ENCODE data around the gene MIS18BP1. TPM values are rescaled to one million over a fixed set of nuclear protein-coding genes. Genes with fewer than 3 reads are reported as not detected.
"Not testable (repeated sequence)": the region's sequence is repeated elsewhere in the genome, so short reads cannot be mapped to it uniquely, and the experiment has no call there.

The MIS18BP1 gene
- total RNA-seq, 1 donor: 31.0 TPM

DNA sequence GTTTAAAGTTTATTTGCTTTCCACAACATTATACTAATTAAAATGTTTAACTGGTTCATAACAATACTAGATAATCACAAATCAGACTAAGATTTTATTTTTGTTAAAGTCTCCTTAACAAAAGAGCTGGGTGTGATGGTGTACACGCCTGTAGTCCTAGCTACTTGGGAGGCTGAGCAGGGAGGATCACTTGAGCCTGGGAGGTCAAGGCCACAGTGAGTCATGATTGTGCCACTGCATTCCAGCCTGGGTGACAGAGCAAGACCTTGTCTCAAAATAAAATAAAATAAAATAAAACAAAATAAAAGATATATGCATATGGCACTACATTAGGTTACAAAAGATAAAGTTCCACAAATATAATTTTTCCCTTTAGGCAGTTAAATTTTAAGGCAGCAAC, 5.6 kb downstream of the MIS18BP1 start:
- no peak for DNase-seq (ENCODE audit: low read depth in 2 of 3, low spot score in 2 of 3)

DNA sequence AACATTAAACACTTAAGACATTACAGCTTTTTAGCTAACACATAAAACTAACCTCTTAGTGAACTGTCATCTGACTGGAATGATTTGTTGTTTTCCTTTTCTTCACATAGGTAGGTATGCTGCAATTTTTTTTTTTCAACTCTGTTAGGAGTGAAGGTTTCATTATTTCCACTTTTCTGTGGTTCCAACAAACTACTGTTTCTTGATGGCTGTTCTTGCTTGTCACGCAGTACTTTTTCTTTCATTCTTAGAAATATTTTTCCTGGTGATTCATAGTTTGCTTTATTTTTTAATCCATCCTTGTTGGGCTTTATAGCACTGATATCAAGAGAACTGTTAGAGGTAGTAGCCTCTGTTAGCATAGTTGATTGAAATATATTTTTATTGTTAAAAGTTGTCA, 6.3 kb downstream of the MIS18BP1 start:
- peak in 1 of 3 donors; percentile 42 for DNase-seq (ENCODE audit: low read depth in 2 of 3, low spot score in 2 of 3)

DNA sequence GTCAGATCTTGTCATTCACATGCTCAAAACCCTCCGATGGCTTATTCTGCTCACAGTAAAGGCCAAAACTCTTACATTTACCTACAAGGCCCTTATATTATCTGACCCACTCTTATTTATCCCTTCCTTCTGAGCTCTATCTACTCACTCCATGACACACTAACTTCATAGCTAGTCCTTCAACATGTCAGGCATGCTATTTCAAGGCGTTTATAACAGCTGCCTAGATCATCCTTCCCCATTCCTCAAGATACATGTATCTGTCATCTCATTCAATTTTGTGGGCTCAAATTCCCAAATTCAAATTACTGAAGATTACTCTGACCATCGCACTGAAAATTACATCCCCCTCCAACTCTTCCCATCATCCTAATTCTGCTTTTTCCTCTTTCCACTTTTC, 6.9 kb downstream of the MIS18BP1 start:
- DNase-seq (ENCODE audit: low read depth in 2 of 3, low spot score in 2 of 3): no peak

DNA sequence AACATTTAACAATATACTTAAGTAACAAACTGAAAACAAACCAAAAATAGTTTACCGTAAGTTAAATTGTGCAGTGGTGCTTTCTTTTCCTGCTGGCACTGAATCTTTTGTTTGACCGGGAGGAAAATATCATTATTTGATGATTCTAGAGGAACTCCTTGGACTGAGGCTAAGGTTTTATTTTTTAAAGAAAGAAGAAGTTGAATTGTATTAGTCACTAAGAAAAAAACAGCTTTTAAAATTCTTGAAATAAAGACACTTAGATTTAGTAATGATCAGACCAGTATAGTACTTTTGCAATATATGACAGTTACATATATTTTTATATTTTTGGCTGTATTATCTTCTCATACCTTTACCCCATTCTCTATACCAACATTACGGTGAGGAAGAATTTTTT, 10.3 kb downstream of the MIS18BP1 start:
- DNase-seq (ENCODE audit: low read depth in 2 of 3, low spot score in 2 of 3): peak in 1 of 3 donors; percentile 5

DNA sequence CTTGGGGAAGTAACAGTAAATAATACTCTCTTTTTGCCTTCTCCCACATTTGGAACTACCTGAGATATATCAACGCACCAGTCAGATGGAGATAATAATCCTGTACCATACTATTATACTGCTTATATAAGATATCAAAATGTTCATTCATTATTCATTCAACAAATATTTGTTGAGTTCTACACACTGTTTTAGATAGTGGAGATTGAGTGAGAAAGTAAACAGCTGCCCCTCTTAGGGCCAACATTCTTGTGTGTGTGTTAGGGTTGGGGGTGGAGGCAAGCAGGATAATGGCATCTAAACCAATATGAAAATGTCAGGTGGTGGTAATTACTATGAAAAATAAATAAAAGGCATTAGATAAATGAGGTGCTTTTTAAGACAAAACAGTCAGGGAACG, 14.0 kb downstream of the MIS18BP1 start:
- DNase-seq (ENCODE audit: low read depth in 2 of 3, low spot score in 2 of 3): no peak

DNA sequence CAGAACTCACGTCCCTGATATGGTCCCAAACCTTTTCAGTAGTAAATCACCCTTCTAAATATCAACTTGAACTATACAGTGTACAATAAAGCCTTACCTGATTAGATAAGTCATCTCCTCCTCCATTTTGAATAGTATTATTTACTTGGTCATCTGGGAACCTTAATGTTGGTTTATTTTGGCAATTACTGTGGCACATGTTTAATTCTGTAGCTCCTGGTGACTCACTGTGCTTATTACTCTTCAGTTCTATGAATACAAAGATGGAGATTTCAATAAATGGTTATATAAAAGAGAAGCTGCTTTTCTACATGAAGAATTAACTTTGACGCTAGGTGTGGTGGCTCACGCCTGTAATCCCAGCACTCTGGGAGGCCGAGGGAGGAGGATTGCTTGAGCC, 25.4 kb downstream of the MIS18BP1 start:
- no peak for DNase-seq (ENCODE audit: low read depth in 2 of 3, low spot score in 2 of 3)

DNA sequence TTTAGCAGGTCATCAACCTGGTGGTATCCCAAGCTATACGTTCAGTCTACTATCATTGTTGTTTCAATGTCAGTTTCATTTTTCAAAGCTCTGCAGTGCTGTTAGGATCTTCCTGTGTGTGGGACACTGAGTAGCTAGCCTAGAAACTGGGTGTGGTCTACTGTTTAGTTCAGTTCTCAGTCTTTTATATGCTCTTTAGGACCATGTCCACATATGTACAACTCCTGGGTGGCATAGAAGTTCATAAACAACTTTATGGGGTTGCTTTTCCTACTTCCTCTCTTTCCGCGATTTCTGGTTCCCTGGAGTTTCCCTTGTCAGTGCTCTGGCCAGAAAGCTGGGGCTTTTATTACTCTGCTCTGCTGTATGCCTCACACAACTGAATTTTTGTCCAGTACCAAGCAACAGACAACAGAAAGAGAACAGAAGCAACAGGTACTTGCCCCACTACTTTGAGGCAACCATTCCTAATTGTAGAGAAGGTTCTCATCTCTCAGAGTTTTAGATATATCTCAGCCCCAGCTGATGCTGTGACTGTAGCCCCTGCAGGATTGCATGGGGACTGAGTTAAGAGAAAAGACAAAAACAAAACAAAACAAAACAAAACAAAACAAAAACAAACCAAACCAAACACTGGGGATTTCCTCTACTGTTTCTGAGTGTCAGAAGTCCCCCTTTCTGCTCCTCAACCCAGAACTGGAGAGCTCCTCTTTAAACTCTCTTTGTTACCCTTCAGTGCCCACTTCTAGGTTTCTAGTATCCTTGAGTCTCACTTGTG, 30.3 kb downstream of the MIS18BP1 start:
- DNase-seq (ENCODE audit: low read depth in 2 of 3, low spot score in 2 of 3): no peak

DNA sequence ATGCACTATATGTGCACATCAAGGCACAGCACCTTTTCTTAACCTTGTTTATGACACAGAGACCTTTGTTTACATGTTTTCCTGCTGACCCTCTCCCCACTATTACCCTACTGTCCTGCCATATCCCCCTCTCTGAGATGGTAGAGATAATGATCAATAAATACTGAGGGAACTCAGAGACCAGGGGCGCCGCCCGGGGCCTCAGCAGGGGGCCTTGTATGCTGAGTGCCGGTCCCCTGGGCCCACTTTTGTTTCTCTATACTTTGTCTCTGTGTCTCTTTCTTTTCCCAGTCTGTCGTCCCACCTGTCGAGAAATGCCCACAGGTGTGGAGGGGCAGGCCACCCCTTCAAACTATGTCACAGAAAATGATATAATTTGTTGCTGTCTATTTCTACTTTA, 38.7 kb downstream of the MIS18BP1 start:
- not testable (repeated sequence) for DNase-seq (ENCODE audit: low read depth in 2 of 3, low spot score in 2 of 3)

DNA sequence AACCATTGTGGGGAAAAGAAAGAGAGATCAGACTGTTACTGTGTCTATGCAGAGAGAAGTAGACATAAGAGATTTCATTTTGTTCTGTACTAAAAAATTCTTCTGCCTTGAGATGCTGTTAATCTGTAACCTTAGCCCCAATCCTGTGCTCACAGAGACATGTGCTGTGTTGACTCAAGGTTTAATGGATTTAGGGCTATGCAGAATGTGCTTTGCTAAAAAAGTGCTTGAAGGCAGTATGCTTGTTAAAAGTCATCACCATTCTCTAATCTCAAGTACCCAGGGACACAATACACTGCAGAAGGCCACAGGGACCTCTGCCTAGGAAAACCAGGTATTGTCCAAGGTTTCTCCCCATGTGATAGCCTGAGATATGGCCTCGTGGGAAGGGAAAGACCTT, 39.3 kb downstream of the MIS18BP1 start:
- DNase-seq (ENCODE audit: low read depth in 2 of 3, low spot score in 2 of 3): not testable (repeated sequence)

DNA sequence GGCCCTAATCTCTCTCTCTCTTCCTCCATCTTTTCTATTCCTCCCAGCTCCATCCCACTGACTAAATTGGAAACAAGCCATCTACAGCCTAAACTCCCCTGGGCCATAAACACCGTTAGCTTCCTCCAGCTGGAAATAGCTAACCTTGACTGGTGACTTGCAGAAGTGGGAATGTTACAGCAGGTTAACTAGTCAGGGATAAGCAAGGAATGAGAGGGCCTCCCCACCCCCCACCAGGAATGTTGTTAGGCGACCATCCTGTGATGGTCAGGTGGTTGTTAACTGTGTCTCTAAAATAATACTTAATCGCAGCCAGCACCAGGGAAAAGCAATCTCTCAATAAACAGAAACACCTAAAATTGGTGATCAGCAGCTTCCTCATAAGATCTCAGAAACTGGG, 40.8 kb downstream of the MIS18BP1 start:
- no peak for DNase-seq (ENCODE audit: low read depth in 2 of 3, low spot score in 2 of 3)

DNA sequence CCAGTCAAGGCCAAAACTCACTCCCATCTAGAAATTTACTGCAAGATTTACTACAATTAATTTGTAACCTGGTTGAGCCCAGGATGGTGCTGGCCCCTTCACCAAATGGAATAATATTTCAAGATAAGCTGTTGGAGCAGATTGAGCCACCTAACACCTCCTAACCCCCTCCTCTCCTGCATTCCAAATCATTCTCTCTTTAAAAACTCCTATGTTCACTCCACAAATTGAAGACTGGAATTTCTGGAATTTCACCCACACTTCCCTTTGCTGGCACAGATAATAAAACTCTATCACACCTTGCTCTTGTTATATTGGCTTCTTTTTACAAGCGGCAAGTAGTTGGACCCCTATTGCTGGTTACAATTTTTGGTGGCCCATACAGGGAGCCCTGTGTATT, 41.7 kb downstream of the MIS18BP1 start:
- no peak for DNase-seq (ENCODE audit: low read depth in 2 of 3, low spot score in 2 of 3)

DNA sequence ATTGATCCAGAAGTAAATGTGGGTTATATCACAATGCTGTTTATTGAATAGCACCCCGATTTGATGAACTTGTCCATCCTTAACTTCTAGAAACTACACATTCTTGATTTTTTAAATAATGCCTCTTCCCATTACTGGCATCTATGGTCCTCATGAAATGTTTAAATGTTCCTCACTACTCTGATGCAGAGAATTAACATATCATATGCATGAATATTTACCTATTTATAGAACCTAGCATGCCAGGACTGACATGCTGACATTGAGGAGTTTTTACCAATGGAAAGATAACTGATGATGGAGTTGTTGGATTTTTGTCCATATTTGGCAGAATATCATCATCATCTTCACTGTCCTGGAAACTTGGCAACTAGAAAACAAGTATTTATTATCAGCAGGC, 42.8 kb downstream of the MIS18BP1 start:
- DNase-seq (ENCODE audit: low read depth in 2 of 3, low spot score in 2 of 3): no peak

DNA sequence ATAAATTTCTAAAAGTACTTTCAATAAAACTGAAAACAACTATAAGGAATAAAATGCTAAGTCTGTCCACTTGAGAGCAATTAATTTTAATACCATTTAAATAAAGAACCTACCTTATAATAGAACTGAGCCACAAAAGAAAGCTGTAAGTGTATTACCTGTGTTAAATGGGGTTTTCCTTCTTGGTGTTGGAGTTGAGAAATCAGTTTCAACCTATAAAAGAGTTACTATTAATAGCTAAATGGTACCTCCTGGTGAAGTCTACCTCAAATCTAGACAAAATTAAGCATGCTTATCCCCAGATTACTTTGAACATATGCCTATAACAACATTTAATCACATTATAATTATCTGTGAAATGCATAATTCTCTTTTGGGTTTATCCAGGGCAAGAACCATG, 48.8 kb downstream of the MIS18BP1 start:
- no peak for DNase-seq (ENCODE audit: low read depth in 2 of 3, low spot score in 2 of 3)

DNA sequence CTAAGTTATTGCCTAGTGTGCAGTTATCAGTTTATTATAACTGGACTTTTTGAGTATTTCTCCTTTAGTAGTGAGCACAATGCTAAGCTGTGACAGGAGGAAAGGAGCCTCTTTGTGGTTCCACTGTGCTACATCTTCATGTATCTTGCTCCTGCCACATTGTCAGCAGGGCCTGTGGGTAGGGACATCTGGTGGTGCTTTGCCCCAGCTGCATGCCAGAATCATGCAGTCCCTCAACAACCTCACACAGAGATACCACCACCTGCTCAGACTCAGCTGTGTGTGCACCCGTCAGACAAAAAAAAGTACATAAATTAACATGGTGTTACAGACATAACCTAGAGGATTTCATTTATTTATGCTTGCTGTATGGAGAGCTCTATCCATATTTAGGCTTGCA, 51.1 kb downstream of the MIS18BP1 start:
- DNase-seq (ENCODE audit: low read depth in 2 of 3, low spot score in 2 of 3): peak in 2 of 3 donors; percentile 55 to 78

DNA sequence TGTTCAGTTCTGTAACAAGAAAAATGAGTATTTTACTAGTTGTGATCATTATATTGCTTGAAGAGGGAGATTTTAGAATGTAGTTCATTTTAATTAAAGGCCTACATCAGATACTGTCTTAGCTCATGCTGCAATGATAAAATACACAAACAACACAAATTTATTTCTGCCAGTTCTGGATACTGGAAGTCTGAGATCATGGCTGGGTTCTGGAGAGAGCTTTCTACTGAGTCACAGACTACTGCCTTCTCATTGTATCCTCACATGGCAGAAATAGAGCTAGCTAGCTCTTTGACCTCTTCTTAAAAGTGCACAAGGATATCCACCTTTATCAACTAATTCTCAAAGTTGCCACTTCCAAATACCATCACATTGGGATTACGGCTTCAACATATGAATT, 53.8 kb downstream of the MIS18BP1 start:
- DNase-seq (ENCODE audit: low read depth in 2 of 3, low spot score in 2 of 3): no peak

DNA sequence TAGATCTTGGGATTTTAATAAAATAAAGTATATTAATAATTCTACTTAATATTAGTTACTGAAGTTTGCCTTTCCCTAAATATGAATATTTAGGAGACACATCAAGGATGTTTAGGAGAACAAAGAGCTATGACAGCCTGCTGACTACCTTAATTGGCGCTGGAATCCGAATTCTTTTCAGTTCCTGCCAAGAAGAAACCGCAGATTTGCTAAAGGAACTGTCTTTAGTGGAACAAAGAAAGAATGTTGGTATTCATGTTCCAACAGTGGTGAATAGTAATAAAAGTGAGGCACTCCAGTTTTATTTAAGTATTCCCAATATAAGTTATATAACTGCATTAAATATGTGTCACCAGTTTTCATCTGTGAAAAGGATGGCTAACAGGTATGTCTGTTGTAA, 54.5 kb downstream of the MIS18BP1 start:
- DNase-seq (ENCODE audit: low read depth in 2 of 3, low spot score in 2 of 3): no peak

DNA sequence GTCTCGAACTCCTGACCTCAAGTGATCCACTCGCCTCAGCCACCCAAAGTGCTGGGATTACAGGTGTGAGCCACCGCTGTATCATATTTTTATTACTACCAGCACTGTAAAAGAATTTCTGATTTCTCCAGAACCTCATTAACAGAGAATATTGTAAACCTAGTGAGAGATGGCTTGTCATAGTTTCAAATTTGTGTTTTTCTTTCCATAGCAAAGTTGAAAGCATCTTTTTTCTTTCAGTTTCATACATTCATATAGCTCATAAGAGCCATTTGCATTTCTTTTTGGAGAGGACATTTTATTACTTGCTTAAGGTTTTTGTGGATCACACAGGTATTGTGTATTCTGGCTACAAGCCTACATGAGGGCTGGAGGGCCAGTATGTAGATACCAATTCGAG, 58.0 kb downstream of the MIS18BP1 start:
- no peak for DNase-seq (ENCODE audit: low read depth in 2 of 3, low spot score in 2 of 3)

DNA sequence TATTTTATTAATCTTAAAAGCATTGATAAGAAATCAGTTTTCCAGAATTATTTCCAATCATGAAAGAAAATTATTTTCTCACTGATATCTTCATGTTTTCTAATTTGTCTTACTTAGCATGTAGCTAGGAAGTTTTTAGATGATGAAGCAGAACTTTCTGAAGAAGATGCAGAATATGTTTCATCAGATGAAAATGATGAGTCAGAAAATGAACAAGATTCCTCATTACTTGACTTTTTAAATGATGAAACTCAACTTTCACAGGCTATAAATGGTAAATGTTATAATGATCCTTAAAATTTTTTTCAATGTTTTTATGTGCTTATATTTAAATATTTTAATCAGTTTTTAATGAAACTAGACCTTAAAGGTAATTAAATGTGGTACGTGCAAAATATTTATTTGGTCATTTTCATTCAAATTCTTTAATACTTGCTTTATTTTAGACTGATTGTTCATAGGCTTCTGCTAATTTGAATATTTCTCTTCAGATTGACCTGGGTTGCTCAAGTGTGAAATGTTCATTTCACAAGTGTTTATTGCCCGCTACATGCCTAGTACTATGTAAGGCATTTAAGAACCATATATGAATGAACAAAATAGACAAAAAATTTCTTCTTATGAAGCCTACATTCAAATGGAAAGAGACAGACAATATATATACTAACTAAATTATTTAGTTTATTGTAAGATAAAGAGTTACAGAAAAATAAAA, 67.7 kb downstream of the MIS18BP1 start:
- DNase-seq (ENCODE audit: low read depth in 2 of 3, low spot score in 2 of 3): no peak

DNA sequence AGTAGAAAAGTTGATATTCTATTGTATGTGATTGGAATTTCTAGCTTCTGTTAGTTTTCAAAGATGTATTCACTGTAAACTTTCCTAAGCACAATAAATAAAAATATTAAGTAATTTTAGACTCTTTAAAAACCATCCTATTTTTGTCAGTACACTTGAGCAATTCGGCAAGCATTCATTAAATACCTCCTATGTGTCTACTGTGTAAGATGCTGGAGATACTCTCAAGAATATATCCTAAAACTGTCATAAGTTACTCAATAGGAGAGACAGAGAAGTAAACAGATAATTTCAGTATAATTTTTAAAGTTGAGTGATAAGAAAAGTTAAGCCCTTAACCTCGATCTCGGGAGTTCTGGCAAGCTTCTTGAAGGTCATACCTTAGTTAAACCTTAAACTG, 71.2 kb downstream of the MIS18BP1 start:
- no peak for DNase-seq (ENCODE audit: low read depth in 2 of 3, low spot score in 2 of 3)

DNA sequence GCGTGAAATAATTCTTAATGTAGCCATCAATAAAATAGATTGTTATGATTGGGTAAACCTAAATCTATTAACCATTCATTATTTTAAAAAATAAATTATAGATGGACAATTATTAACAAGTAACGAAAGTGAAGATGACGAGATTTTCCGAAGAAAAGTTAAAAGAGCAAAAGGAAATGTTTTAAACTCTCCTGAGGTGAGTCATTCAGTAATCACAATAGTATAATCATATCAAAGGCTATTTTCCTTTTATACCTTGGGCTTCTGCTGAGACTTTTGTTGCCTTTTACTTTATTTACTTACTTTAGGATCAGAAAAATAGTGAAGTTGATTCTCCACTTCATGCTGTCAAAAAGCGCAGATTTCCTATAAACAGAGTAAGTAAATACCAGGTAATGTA, 71.7 kb downstream of the MIS18BP1 start:
- DNase-seq (ENCODE audit: low read depth in 2 of 3, low spot score in 2 of 3): no peak

DNA sequence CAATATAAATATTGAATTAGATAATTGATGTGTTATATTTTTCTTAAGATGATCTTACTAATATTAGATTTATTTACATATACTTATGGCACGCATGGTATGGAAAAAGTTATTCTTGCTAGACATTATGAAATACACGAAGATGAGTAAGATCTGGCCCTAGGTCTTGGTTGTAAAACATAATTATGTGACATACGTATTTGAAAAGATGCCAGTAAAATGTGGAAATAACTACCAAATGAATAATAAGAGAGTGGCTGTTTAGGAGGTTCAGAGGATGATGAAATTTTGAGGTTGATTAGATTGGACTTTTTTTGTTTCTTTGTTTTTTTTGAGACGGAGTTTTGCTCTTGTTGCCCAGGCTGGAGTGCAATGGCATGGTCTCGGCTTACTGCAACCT, 75.9 kb downstream of the MIS18BP1 start:
- DNase-seq (ENCODE audit: low read depth in 2 of 3, low spot score in 2 of 3): no peak

DNA sequence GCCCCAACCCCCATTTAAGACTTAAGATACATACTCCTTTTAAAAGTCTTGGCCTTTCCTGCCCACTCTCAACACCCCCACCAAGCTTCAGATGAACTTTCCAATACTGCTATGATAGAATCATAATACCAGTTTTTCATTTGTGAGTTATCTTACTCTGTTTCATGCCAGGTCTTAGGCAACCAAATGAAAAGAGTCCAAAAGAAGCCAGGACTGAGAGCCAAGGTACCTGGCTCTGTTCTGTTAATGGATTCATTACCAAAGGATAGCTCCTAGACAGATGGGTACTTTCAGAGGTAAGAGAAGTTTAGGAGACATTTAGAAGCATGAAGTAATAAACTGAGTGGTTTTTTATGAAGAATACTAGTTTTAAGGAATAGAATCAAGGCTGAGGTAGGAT, 83.1 kb downstream of the MIS18BP1 start:
- DNase-seq (ENCODE audit: low read depth in 2 of 3, low spot score in 2 of 3): no peak

Data from hematopoietic multipotent progenitor cell (in vitro differentiated cells).